CD4-positive, alpha-beta T cell treated with Interferon alpha-2 for 1 hour (primary cell): ENCODE data around the gene FANCE.
A peak's percentile ranks its signal among the peaks of the same experiment; 100 is the strongest.

Source experiments
- DNase-seq, 2 donors: peaks; one replicate each; pipeline ENCODE4 v3.0.0-alpha.2; 2020 to 2022

The FANCE gene

GRCh38 chr6:35486005-35486925 is 34.1 kb downstream of the FANCE start:
- DNase-seq, result no peak

DNA sequence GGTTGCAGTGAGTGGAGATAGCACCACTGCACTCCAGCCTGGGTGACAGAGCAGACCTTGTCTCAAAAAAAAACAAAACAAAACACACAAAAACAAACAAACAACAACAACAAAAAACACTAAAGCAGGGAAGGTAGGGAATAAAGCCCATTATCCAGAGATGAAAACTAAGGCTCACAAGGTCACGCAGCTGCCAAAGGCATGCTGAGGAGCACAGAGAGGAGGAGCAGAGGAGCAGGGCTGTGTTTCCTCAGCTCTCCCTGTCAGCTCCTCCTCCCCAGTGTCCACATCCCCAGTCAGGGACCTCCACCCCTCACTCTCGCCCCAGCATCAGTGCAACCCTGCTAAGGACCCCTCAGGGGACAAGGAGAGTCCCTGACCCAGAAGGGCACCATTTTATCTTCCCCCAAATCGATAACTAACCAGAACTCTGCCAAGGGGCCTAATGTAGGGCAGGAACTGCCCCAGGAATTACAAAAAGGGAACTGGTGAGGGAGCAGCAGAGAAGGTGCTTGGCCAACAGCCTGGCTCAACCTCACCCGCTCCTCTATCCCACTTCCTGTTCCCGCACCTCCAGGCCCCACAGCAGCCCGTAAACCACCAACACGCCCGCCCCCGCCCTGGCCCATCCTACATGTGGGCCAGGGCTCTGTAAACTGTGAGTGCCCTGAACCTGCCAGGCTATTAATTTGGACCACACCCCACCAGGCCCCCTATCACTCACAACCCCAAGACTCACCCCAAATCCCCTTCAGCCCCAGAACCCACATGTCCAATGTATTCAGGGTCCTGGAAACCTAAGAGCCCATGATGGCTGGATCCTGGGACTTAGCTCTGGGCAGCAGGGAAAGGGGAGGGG is 35.7 kb downstream of the FANCE start:
- no peak for DNase-seq

- DNase-seq, result no peak
Observed at GRCh38 chr6:35488517-35488862, 36.4 kb downstream of the FANCE start.

DNA sequence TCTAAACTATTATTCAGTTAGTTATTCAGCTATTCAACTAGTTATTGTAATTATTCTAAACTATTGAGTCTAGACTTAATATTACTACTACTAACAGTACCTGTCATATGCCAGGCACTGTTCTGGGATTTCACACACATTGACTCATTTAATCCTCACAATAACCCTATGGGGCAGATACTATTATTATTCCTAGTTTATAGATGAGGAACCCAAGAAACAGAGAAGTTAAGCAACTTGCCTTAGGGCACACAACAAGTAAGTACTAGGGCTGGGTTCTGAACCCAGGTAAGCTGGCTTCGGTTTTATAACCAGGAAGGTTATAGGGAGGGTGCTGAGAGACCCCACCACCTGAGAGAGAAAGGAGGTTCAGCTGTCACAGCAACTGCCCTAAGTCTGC is 36.9 kb downstream of the FANCE start:
- no peak for DNase-seq

GRCh38 chr6:35489995-35490791 is 38.1 kb downstream of the FANCE start:
- DNase-seq, result no peak

DNA sequence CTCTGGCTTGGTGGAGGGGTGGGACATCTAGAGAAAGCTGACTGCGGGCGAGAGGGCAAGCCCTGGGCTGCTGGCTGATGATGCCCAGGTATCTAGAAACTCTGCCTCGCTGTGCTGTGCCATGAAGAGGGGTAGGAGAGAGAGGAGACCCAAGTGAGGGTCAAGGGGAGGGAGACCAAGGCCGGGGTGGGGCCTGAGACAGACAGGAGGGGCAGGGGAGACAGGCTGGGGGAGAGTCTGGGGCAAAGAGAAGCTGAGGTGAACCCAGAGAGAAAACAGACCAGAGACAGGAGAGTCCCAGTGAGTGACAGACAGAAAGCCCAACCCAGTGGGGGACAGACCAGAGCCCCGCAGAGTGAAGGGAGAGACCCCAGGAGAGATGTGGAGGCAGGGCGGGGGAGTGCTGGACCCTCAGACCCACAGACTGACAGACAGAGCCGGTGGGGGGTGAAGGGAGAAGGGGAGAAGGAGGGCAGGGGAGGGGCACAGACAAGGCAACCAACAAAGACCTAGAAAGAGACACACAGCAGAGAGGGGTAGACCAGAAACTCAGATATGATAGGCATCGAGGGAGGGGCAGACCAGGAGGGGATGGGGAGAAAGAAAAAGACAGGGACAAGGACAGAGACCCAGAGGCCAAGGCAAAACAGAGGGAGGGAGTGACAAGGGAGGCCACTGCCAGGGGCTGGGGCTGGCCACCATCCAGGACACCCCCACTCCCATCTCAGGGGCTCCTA is 38.9 kb downstream of the FANCE start:
- DNase-seq, result no peak

DNA sequence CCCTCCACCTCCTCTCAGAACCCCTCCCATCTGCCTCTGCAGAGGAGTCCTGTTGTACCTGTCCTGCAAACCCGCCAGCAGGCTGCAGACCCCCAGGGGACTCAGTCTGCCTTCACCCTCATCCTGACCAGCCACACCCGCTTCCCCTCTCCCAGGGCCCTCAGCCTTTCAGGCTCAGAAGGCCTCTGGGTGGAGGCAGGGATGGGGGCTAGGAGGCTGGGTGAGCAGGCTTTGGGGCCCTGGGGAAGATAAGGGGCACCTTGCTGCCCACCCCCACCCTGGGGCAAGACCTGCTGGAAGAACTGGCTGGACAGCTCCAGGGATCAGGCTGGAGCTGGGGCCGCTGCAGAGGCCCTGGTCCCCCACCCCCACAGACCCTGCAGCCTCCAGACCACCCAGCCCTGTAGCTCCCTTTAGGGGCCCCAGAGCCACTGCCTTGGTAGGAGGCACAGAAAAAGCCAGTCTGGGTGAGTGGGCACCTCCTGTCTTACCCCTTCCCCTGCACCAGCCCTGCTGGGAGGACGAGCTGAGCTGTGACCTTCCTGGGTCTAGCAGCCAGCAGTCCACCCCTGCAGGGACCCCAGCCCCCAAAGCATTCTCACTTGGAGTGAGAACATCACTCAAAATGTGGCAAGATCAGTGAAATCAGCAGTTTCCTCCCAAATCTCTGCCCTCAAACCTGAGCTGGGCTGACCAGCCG is 39.6 kb downstream of the FANCE start:
- DNase-seq, result no peak

- no peak for DNase-seq
Observed at GRCh38 chr6:35492258-35492973, 40.3 kb downstream of the FANCE start.

GRCh38 chr6:35492974-35493284 is 40.8 kb downstream of the FANCE start:
- DNase-seq, result no peak

- DNase-seq, result no peak
Observed at GRCh38 chr6:35493307-35493983, 41.3 kb downstream of the FANCE start.

GRCh38 chr6:35494161-35494563 is 42.0 kb downstream of the FANCE start:
- no peak for DNase-seq

DNA sequence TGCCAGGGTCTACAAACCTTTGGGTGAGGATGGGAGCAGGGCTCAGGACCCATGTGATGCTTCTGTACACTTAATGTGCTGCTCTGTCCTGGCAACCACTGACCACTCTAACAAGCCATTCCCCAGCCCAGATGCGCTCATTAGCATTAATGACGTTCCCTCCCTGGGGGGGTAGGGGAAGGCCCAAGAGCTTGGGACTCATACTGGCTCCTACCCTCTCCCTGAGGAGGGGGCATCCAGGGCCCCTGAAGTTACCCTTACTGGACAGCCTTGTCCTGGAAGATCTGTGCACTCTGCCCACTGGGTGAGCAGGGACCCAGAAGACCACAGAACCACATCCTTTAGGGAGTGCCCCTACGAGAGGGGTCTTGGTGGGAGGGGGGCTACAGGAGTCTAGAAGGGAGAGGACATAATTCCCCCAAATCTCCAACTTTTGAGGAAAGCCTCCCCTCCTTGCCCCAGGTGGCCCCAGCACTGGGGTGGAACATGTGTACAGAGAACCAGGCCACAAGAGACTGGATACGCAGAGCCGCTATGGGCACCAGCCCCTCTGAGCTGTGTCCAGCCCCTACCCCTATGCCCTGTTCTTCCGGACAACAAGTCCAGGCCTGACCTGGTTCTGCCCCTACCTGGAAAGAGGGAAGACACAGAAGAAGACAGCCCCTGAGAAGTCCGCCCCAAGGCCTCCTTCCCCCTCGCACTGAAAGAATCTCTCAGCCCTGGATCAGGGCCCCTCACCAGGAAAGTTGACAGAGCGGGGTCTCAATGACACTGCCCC is 43.3 kb downstream of the FANCE start:
- no peak for DNase-seq

DNA sequence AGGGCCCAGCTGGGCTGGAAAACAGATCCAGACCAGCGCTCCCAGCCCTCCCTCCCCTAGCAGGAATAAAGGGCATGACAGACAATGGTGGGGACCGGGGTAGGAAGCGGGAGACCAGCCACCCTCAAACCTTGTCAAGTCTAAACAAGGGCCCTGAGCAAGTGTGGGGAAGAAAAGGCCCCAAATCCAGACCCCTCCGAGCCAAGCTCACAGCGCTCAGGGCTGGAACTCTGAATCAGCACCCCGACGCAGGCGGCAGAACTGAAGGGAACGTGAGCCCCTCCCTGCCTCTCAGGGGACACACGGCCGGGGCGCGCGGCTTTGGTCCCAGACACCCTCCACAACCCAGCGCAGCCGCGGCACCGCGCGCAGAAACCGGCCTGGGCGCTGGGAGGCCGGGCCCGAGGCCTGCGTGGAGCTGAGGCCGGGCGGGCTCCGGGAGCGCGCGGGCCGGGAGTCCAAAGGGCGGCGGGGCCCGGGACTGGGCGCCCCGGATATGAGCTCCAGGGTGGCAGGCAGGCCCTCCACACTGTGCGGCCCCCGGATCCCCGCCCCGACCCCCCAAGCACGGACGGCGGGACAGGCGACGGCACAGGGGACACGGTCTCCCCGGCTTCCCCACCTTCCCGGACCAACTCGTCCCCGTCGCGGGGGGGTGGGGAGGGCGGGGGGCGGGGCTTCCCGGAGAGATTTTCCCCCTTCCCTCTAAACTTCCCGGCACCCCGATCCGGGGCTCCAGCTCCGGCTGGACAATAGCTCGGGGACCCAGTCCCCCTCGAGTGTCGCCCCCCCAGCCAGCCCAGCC is 44.1 kb downstream of the FANCE start:
- DNase-seq, result no peak

GRCh38 chr6:35496841-35497570 is 44.9 kb downstream of the FANCE start, which contains the start of gene TEAD3:
TEAD3 (minus strand) TSS chr6:35497079.
- DNase-seq, result peak; percentile 29 to 66

- peak; percentile 25 to 47 for DNase-seq
Observed at GRCh38 chr6:35497571-35498421, 45.7 kb downstream of the FANCE start.

- no peak for DNase-seq
Observed at GRCh38 chr6:35498422-35499067, 46.4 kb downstream of the FANCE start.

- no peak for DNase-seq
Observed at GRCh38 chr6:35499372-35499771, 47.2 kb downstream of the FANCE start.
